Measurements from ENCODE around the gene CNDP1.

DNA sequence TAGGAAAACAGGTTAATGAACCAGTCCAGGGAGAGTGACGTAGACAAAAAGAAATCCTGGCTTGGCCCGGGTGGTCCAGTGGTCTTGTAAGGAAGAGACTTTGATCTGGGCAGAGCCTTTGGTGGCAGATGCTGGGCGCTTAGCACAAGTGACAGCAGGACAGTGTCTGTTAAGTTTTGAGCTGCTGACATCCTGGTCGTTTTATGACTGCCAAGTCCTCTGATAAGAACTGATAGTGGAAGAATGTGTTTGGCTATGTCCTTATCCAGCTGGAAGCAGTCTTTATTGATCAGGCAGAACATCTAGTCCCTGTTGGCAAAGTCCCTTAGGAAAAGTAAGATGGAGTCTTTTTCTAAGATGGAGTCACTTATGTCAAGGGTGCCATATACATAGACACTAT, 36.0 kb downstream of the CNDP1 start:
- TF ChIP-seq, protein P1, sequence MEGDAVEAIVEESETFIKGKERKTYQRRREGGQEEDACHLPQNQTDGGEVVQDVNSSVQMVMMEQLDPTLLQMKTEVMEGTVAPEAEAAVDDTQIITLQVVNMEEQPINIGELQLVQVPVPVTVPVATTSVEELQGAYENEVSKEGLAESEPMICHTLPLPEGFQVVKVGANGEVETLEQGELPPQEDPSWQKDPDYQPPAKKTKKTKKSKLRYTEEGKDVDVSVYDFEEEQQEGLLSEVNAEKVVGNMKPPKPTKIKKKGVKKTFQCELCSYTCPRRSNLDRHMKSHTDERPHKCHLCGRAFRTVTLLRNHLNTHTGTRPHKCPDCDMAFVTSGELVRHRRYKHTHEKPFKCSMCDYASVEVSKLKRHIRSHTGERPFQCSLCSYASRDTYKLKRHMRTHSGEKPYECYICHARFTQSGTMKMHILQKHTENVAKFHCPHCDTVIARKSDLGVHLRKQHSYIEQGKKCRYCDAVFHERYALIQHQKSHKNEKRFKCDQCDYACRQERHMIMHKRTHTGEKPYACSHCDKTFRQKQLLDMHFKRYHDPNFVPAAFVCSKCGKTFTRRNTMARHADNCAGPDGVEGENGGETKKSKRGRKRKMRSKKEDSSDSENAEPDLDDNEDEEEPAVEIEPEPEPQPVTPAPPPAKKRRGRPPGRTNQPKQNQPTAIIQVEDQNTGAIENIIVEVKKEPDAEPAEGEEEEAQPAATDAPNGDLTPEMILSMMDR (conservative IDR thresholded peaks at IDR 0.05 in 1 of 2, IDR thresholded peaks at IDR 0.05 in 1 of 2; ENCODE audit: extremely low read depth in 1 of 2, insufficient read depth in 1 of 2, low read depth in 1 of 2, low read length in 2 of 2): no peak
- no peak for TF ChIP-seq EZH2 (IDR thresholded peaks at IDR 0.05; ENCODE audit: borderline replicate concordance, low read length)
